ENCODE data around the gene TMEM91.

DNA sequence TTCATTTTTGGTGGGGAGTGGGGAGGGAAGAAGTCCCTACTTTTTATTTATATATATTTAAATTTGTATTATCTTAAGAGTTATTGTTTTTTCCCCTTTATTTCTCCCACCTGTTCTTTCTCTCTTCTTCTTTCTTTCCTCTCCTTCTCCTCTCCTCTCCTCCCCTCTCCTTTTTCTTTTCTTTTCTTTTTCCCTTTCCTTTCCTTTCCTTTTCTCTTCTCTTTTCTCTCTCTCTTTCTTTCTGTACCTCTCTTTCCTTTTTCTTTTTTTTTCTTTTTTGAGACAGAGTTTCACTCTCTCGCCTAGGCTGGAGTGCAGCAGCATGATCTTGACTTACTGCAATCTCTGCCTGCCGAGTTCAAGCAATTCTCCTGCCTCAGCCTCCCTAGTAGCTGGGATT, 23.2 kb downstream of the TMEM91 start:
- TF ChIP-seq, protein P1, sequence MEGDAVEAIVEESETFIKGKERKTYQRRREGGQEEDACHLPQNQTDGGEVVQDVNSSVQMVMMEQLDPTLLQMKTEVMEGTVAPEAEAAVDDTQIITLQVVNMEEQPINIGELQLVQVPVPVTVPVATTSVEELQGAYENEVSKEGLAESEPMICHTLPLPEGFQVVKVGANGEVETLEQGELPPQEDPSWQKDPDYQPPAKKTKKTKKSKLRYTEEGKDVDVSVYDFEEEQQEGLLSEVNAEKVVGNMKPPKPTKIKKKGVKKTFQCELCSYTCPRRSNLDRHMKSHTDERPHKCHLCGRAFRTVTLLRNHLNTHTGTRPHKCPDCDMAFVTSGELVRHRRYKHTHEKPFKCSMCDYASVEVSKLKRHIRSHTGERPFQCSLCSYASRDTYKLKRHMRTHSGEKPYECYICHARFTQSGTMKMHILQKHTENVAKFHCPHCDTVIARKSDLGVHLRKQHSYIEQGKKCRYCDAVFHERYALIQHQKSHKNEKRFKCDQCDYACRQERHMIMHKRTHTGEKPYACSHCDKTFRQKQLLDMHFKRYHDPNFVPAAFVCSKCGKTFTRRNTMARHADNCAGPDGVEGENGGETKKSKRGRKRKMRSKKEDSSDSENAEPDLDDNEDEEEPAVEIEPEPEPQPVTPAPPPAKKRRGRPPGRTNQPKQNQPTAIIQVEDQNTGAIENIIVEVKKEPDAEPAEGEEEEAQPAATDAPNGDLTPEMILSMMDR (IDR thresholded peaks at IDR 0.05) = no peak
- no peak for TF ChIP-seq POLR2A (IDR thresholded peaks at IDR 0.05)
